ENCODE results near the gene PKLR. TPM values are rescaled to one million over a fixed set of nuclear protein-coding genes. Genes with fewer than 3 reads are reported as not detected.

PKLR gene
- total RNA-seq (not detected in 2 replicates), polyA plus RNA-seq (not detected in 2 replicates), polyA minus RNA-seq (0.36 and 0.77 TPM in 2 replicates)
- total RNA-seq (2013) = not detected

DNA sequence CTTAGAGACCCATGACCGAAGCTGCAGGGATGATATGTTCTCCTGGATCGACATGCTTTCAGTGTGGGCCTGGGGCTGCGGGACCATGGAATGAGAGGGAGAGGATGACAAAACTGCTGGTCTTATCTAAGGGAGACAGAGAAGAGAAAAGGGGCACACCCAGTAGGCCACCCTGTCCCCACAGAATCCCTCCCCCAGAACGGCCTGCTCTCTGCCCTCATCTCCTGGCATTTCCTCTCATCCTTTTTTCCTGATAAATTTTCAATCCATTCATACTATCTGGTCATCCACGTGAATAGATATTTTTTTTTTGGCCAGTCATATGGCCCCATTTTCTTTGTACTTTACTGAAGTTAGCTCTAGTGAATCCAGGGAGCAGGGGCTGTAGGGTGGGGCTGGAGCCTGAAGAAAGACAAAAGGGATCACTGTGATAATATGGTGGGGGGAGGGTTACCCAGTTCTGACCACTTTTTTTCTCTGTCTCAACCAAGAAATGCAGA, at the start of gene PKLR:
Gene PKLR (minus strand): TSS at position 97 of the 500 bp plus-strand sequence. CDS start 43 bp downstream, at position 54.
- Mint-ChIP-seq H3K27me3 (peaks cover 17% of the 10 kb centered on the region), H3K4me3 (no peak within 1 kb of the TSS), H3K4me1 (no peaks in the 10 kb centered on the region), H3K9me3 (ENCODE audit: insufficient read depth) (no peaks in the 10 kb centered on the region), H3K27ac (no peak within 1 kb of the TSS)
- Histone ChIP-seq H3K4me3 (ENCODE audit: control extremely low read depth in 1 of 5, extremely low read depth in 1 of 5, insufficient read depth in 1 of 5, low read depth in 2 of 5, low read length in 4 of 5) (no peak within 1 kb of the TSS), H2AFZ (ENCODE audit: insufficient read depth, low read depth, low read length, poor library complexity, severe bottlenecking) (no peak within 1 kb of the TSS), H4K20me1 (ENCODE audit: control insufficient read depth, insufficient read depth, low read length, poor library complexity, severe bottlenecking) (no peaks in the 10 kb centered on the region), H3K27ac (ENCODE audit: low read length in 2 of 2) (no peak within 1 kb of the TSS), H3K4me1 (ENCODE audit: control insufficient read depth in 2 of 2, insufficient read depth in 2 of 2, low read length in 2 of 2) (no peaks in the 10 kb centered on the region), H3K79me2 (ENCODE audit: control insufficient read depth, insufficient read depth, low read length) (no peaks in the 10 kb centered on the region), H3K27me3 (replicated peaks in 1 of 4; ENCODE audit: control extremely low read depth in 1 of 4, control insufficient read depth in 3 of 4, insufficient read depth in 4 of 4, low read length in 3 of 4) (peaks cover 0 to 2% (median under 1%) of the 10 kb centered on the region in 4 experiments), H3K36me3 (replicated peaks in 1 of 2; ENCODE audit: control extremely low read depth in 1 of 2, control insufficient read depth in 1 of 2, extremely low read depth in 1 of 2, insufficient read depth in 2 of 2, low read length in 1 of 2) (no peaks in the 10 kb centered on the region), H3K9ac (ENCODE audit: low read length) (no peak within 1 kb of the TSS), H3K9me3 (ENCODE audit: control extremely low read depth in 1 of 3, control insufficient read depth in 2 of 3, insufficient read depth in 1 of 3, low read length in 2 of 3) (no peaks in the 10 kb centered on the region), H3K4me2 (replicated peaks; ENCODE audit: low read depth, low read length, poor library complexity, severe bottlenecking) (no peak within 1 kb of the TSS)
- POLR2A ChIA-PET = no interaction called here
- WGBS (ENCODE audit: insufficient coverage) = 100% methylated on average over 2 of the region's 5 CpGs
- CTCF ChIA-PET = interaction anchor here (1.5 kb wide), 1 partner anchor 21 kb away, joined by 4 read pairs; no protein-coding TSS in a partner anchor
- TF ChIP-seq, protein P1, sequence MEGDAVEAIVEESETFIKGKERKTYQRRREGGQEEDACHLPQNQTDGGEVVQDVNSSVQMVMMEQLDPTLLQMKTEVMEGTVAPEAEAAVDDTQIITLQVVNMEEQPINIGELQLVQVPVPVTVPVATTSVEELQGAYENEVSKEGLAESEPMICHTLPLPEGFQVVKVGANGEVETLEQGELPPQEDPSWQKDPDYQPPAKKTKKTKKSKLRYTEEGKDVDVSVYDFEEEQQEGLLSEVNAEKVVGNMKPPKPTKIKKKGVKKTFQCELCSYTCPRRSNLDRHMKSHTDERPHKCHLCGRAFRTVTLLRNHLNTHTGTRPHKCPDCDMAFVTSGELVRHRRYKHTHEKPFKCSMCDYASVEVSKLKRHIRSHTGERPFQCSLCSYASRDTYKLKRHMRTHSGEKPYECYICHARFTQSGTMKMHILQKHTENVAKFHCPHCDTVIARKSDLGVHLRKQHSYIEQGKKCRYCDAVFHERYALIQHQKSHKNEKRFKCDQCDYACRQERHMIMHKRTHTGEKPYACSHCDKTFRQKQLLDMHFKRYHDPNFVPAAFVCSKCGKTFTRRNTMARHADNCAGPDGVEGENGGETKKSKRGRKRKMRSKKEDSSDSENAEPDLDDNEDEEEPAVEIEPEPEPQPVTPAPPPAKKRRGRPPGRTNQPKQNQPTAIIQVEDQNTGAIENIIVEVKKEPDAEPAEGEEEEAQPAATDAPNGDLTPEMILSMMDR (IDR thresholded peaks at IDR 0.05) = no peak
- no peak for TF ChIP-seq EZH2 (IDR thresholded peaks at IDR 0.05; ENCODE audit: borderline replicate concordance, insufficient read depth, low read depth, low read length, poor library complexity, severe bottlenecking)
- ATAC-seq (ENCODE audit: low read depth) (no peak), DNase-seq (no peak)
- intact Hi-C loops (cut with micrococcal nuclease) = no loop called here

DNA sequence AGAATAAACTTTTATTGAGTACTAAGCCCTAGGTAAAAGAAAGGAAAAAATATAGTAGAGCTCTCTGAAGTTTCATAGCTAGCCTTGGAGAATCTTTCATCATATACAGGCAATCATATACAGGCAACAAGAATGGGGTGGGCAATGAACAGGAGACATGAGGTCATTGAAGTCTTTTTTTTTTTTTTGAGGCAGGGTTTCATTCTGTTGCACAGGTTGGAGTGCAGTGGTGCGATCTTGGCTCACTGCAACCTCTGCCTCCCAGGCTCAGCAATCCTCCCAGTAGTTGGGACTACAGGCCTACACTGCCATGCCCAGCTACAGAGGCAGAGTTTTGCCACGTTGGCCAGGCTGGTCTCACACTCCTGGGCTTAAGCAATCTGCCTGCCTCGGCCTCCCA, 41.6 kb upstream of the PKLR start:
- POLR2A ChIA-PET = no interaction called here
- TF ChIP-seq, protein P1 (IDR thresholded peaks at IDR 0.05) = no peak
- no peak for TF ChIP-seq EZH2 (IDR thresholded peaks at IDR 0.05; ENCODE audit: borderline replicate concordance, insufficient read depth, low read depth, low read length, poor library complexity, severe bottlenecking)

More for the DNA sequence above, 41.6 kb upstream of the PKLR start:
- no peaks in the 10 kb centered on the region for H3K9me3 ChIP-seq (ENCODE audit: control extremely low read depth in 1 of 3, control insufficient read depth in 2 of 3, insufficient read depth in 1 of 3, low read length in 2 of 3)
- no peak for ATAC-seq (ENCODE audit: low read depth)
- H4K20me1 ChIP-seq (ENCODE audit: control insufficient read depth, insufficient read depth, low read length, poor library complexity, severe bottlenecking) = no peaks in the 10 kb centered on the region
- no peak overlapping the region for H2AFZ ChIP-seq (ENCODE audit: insufficient read depth, low read depth, low read length, poor library complexity, severe bottlenecking)
- WGBS (ENCODE audit: insufficient coverage) = 97% methylated on average over 3 of the region's 3 CpGs
- no peaks in the 10 kb centered on the region for H3K4me1 ChIP-seq (ENCODE audit: control insufficient read depth in 2 of 2, insufficient read depth in 2 of 2, low read length in 2 of 2)
- H3K9ac ChIP-seq (ENCODE audit: low read length) = no peak overlapping the region
- DNase-seq = no peak
- Mint-ChIP-seq H3K9me3 (ENCODE audit: insufficient read depth) (no peaks in the 10 kb centered on the region), H3K4me1 (no peaks in the 10 kb centered on the region), H3K27me3 (no peaks in the 10 kb centered on the region), H3K4me3 (no peak overlapping the region), H3K27ac (no peak overlapping the region)
- no peak overlapping the region for H3K4me2 ChIP-seq (replicated peaks; ENCODE audit: low read depth, low read length, poor library complexity, severe bottlenecking)
- CTCF ChIA-PET = interaction anchor here (1.3 kb wide), 1 partner anchor 92 kb away, joined by 3 read pairs; no protein-coding TSS in a partner anchor
- intact Hi-C loops (cut with micrococcal nuclease) = no loop called here
- H3K27me3 ChIP-seq (replicated peaks in 1 of 4; ENCODE audit: control extremely low read depth in 1 of 4, control insufficient read depth in 3 of 4, insufficient read depth in 4 of 4, low read length in 3 of 4) = no peaks in the 10 kb centered on the region
- peaks cover 8 to 89% of the 10 kb centered on the region in 2 experiments for H3K36me3 ChIP-seq (replicated peaks in 1 of 2; ENCODE audit: control extremely low read depth in 1 of 2, control insufficient read depth in 1 of 2, extremely low read depth in 1 of 2, insufficient read depth in 2 of 2, low read length in 1 of 2)
- H3K79me2 ChIP-seq (ENCODE audit: control insufficient read depth, insufficient read depth, low read length) = no peaks in the 10 kb centered on the region
- H3K27ac ChIP-seq (ENCODE audit: low read length in 2 of 2) = no peak overlapping the region
- H3K4me3 ChIP-seq (ENCODE audit: control extremely low read depth in 1 of 5, extremely low read depth in 1 of 5, insufficient read depth in 1 of 5, low read depth in 2 of 5, low read length in 4 of 5) = no peak overlapping the region

Data from B cell (primary cell).